Measurements from ENCODE around the gene GSTA1.

- TF ChIP-seq BHLHE40 (IDR thresholded peaks at IDR 0.05; ENCODE audit: low read length) (no peak), CEBPB (tag; IDR thresholded peaks at IDR 0.05) (no peak), ZNF3 (CRISPR knock-in tag; IDR thresholded peaks at IDR 0.05) (no peak), SRF (CRISPR knock-in tag; IDR thresholded peaks at IDR 0.05) (no peak), NFIC (IDR thresholded peaks at IDR 0.05) (no peak), ZNF347 (CRISPR knock-in tag; IDR thresholded peaks at IDR 0.05; ENCODE audit: low read depth) (no peak), SMAD2 (IDR thresholded peaks at IDR 0.05; ENCODE audit: low read depth, low read length) (no peak), ZNF274 (IDR thresholded peaks at IDR 0.05; ENCODE audit: borderline replicate concordance, low read depth, low read length) (no peak), ZNF766 (CRISPR knock-in tag; conservative IDR thresholded peaks at IDR 0.05) (no peak), THAP7 (CRISPR knock-in tag; IDR thresholded peaks at IDR 0.05) (no peak)
- TF ChIP-seq, protein P1, sequence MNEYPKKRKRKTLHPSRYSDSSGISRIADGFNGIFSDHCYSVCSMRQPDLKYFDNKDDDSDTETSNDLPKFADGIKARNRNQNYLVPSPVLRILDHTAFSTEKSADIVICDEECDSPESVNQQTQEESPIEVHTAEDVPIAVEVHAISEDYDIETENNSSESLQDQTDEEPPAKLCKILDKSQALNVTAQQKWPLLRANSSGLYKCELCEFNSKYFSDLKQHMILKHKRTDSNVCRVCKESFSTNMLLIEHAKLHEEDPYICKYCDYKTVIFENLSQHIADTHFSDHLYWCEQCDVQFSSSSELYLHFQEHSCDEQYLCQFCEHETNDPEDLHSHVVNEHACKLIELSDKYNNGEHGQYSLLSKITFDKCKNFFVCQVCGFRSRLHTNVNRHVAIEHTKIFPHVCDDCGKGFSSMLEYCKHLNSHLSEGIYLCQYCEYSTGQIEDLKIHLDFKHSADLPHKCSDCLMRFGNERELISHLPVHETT (CRISPR knock-in tag; conservative IDR thresholded peaks at IDR 0.05 in 1 of 2, IDR thresholded peaks at IDR 0.05 in 1 of 2), result no peak
- TF ChIP-seq, protein P2, sequence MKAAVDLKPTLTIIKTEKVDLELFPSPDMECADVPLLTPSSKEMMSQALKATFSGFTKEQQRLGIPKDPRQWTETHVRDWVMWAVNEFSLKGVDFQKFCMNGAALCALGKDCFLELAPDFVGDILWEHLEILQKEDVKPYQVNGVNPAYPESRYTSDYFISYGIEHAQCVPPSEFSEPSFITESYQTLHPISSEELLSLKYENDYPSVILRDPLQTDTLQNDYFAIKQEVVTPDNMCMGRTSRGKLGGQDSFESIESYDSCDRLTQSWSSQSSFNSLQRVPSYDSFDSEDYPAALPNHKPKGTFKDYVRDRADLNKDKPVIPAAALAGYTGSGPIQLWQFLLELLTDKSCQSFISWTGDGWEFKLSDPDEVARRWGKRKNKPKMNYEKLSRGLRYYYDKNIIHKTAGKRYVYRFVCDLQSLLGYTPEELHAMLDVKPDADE (conservative IDR thresholded peaks at IDR 0.05; ENCODE audit: control insufficient read depth, low read depth, low read length), result no peak
- TF ChIP-seq, protein P3, sequence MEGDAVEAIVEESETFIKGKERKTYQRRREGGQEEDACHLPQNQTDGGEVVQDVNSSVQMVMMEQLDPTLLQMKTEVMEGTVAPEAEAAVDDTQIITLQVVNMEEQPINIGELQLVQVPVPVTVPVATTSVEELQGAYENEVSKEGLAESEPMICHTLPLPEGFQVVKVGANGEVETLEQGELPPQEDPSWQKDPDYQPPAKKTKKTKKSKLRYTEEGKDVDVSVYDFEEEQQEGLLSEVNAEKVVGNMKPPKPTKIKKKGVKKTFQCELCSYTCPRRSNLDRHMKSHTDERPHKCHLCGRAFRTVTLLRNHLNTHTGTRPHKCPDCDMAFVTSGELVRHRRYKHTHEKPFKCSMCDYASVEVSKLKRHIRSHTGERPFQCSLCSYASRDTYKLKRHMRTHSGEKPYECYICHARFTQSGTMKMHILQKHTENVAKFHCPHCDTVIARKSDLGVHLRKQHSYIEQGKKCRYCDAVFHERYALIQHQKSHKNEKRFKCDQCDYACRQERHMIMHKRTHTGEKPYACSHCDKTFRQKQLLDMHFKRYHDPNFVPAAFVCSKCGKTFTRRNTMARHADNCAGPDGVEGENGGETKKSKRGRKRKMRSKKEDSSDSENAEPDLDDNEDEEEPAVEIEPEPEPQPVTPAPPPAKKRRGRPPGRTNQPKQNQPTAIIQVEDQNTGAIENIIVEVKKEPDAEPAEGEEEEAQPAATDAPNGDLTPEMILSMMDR (IDR thresholded peaks at IDR 0.05 in 2 of 3, conservative IDR thresholded peaks at IDR 0.05 in 1 of 3; ENCODE audit: insufficient read depth in 2 of 3, low read depth in 1 of 3, low read length in 3 of 3), result no peak
These were observed 43.4 kb downstream of the GSTA1 start for GRCh38 chr6:52760105-52760765.

Measured in K562 (cell line).